GM18861 (cell line): ENCODE results near the gene DNM1.
A peak's percentile ranks its signal among the peaks of the same experiment; 100 is the strongest.

Experiments used
- ATAC-seq: cut with Tn5 transposase; IDR thresholded peaks from one replicate; pipeline ENCODE4 v1.9.1; 2021; ENCODE audit not compliant: unreplicated experiment

The DNM1 gene

DNA sequence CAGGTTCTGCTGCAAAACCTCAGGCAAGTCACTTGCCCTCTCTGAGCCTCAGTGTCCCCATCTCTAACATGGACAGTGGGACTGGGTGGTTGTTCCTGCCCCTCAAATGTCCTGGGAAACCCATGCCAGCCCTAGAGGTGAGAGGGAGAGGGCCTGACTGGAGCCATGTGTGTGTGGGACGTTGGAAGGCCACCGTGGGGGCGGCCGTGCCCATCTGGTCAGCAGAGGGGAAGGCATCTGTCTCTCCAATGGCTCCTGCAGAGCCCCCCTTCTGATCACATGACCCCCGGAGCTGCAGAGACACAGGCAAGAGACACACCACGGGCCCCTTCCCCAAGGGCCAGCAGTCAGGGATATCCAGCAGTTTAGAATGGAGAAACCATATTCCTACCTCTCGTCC is 1.7 kb downstream of the DNM1 start:
- ATAC-seq = no peak

- no peak for ATAC-seq
Observed at GRCh38 chr9:128205296-128205944, 2.2 kb downstream of the DNM1 start.

GRCh38 chr9:128206484-128206883 is 3.3 kb downstream of the DNM1 start:
- no peak for ATAC-seq

DNA sequence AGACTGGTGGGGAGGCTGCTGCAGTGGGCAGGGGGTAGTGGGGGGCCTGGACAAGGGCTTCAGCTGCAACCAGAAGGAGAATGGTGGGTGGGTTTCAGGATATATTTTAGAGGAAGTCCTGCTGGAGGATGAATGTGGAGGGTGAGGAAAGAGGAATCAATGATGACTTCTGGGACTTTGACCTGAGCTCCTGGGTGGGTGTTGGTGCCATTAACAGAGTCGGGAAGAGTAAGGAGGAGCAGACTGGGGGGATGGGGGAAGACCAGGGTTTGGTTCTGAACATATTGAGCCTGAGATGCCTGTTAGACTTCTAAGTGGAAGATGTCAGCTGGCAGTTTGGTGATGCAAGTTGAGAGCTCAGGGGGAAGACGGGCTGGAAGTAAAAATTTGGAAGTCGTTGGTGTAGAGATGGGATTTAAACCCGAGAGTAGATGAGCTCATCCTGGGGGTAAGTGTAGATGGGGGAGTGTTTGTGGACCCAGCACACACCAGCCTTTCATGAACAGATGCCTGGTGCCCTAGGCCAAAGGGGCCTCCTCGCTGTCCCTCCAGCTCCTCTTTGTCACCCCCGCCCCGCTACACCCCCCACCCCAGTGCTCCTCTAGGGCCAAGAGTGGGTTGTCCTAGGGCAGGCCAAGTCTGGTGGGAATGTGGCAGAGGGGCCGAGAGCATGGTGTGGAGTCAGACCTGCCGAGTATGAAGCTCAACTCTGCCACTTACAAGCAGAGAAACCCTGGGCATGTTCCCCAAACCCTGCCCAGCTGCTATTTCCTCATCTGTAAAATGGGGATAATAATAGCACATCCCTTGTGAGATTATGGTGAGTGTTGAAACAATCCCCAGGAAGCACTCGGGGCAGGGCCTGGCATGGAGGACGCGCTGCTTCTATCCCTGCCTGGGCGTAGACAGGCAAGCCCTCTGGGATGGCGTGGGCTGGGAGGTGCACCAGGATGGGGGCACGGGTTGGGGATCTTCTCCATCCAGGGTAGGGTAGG is 4.0 kb downstream of the DNM1 start:
- no peak for ATAC-seq

- ATAC-seq = no peak
Observed at GRCh38 chr9:128208386-128208785, 5.2 kb downstream of the DNM1 start.

DNA sequence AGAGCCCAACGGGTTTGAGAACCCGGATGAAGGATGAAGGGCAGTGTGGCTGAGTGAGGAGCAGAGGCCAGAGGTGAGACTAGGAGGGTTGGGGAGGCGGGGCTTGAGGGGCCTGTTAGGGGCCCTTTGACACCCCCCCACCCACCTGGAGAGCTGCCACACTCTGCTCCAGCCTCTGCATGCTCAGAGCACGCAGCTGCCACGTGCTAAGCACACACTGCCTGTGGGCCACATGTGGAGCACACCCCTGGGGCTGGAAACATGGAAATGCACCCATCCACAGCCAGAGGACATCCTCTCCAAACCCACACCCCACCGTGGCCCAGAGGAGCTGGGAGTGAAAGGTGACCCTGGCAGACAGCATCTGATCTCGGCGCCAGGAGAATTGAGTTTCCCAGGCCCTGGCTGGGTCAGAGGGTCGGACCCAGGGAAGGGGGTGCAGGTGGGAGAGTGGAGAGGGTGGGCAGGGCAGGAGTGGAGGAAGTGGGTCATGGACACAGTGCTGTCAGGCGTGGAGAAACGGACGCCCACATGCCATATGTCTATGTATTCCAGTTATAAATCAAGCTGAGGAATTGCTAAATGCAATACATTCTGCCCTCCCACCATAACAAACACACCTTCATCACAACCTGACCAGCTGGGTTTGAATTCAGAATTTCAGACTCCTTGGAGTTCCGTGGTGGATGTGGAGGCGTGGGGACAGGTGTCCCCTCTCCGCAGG is 5.9 kb downstream of the DNM1 start:
- no peak for ATAC-seq

DNA sequence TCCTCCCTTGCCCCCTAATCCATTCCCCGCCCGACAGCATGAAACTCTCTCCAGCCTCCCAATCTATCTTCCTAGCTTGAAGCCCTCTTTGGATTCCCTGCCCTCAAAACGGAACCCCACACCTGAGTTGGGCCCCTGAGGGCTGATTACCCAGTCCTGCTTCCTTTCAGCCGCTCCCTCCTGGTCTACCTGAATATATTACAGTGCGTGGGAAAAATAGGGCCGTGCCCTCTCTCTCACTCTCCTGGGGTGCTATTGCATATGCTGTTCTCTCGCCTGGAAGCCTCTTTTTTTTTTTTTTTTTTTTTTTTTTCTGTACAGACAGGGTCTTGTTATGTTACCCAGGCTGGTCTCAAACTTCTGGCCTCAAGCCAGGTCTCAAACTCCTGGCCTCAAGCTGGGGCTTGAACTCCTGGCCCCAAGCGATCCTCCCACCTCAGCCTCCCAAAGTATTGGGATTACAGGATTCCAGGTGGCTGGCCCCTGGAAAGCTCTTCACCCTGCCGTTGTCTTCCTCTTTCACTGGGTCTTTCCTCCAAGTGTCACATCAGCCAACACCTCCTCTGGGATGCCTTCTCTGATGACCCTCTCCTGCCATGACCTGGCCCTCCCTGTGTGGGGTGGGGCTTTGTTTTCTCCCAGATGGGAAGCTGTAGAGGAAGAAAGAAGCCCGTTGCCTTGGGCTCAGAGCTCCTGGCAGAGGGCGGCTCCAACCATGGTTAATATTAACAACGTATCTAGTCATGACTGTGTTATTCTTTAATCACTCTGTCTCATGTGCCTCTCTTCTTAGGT is 8.2 kb downstream of the DNM1 start:
- no peak for ATAC-seq

GRCh38 chr9:128211981-128212281 is 8.8 kb downstream of the DNM1 start:
- ATAC-seq = no peak

GRCh38 chr9:128213746-128214497 is 10.7 kb downstream of the DNM1 start:
- no peak for ATAC-seq

DNA sequence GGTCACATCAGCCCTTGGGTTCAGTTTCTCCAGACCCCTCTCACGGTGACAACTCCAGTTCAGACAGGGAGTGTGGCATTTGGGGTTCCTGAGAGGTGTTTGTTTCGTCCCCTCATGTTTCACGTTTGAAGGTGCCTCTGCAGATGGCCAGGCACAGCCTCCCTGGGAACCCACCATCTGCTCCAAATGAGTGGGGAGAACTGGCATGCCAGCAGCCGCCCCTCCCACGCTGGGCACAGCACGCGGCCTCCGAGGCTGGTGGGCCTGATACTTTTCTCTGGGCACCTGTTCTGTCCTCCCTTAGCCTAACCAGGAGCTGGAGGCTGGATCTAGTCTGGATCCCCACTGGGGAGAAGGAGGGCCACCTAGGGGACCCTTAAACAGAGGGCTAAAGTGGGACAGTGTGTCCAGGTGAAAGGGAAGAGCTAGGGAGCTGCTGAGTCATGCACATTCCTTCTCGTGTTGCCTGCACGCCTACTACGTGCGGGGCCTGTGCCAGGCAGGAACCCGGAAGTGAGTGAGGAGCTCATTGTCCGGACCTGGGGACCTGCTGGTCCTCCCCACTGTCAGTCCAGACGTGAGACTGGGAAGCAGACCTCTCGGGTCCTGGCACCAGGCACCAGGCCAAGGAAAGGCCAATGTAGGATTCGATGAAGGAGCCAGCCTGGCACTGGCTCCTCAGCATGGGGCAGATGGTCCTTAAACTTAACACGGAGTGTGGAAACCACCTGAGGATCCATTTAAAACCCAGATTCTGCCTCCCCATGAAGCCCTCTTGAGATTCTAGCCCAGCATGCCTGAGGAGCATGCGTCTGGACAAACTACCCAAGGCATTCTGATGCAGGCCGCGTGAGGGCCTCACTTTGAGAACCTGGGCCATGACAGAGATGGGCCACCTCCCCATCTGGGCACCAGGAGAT is 11.7 kb downstream of the DNM1 start:
- no peak for ATAC-seq

- no peak for ATAC-seq
Observed at GRCh38 chr9:128215491-128216409, 12.6 kb downstream of the DNM1 start.

DNA sequence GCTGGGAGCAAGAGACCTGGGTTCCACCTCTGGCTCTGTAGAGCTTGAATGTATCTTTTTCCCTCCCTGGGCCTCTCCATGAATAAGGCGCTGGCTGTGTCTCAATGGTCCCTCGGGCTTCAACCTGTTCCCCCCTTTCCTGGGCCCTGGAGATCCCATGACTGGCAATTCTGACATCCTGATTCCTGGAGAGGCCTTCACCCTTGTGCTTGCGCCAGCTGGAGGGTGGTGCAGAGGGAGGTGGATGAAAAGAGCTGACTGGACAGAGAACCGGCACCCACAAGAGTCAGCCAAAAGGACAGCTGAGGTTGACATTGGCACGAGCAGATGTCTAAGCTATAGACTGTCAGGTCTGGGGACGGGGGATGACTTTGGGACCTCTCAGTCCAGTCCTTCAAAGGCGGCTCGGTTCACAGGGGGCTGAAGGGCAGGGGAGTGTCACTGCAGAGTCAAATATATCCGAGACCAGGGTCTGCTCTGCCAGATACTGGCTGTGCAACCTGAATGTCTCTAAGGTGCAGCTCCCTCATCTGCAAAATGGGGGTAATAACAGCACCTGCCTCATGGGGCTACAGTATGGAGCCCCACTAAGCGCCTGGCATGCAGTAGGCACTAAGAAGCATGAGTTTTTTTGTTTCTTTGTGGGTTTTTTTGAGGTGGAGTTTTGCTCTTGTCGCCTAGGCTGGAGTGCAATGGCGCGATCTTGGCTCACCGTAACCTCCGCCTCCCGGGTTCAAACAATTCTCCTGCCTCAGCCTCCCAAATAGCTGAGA is 13.8 kb downstream of the DNM1 start:
- ATAC-seq = no peak

DNA sequence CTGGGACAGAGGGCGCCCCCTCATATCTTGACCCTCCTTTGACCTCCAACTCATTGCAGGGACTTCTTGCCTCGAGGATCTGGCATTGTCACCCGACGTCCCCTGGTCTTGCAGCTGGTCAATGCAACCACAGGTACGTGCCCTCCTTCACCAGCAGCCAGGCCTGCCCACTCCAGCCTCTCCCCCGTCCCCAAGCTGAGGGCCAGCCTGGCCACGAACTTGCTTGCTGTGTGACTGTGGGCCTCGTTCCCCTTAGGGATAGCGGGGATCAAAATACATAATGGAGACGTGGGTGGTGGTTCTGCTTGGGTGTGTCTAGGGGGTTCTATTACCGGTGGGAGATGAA is 15.0 kb downstream of the DNM1 start:
- ATAC-seq = no peak

DNA sequence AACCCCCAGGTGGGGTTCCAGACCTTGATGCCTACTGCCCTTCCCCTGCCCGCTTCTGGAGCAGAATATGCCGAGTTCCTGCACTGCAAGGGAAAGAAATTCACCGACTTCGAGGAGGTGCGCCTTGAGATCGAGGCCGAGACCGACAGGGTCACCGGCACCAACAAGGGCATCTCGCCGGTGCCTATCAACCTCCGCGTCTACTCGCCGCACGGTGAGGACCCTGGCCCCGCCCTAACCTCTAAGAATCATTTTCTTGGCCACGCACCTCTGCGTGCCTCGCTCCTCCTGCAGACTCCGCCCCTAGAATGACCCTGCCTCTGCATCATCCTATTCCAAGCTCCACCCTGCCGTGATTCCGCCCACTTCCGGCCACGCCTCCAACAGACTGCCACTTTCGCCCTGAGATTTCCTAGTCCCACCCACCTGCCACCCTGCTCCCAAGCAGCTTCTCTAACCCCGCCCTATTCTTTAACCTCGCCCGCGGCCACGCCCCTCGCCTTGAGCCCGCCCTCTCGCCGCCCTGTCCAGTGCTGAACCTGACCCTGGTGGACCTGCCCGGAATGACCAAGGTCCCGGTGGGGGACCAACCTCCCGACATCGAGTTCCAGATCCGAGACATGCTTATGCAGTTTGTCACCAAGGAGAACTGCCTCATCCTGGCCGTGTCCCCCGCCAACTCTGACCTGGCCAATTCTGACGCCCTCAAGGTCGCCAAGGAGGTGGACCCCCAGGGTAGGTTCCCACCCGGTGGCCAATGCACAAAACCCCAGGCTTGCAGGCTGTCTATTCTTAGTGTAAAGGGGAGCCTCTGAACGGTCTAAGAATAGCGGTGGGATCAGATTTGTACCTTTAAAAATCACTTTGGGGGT is 15.6 kb downstream of the DNM1 start:
- ATAC-seq = peak; percentile 87

GRCh38 chr9:128219831-128220230 is 16.7 kb downstream of the DNM1 start:
- no peak for ATAC-seq

DNA sequence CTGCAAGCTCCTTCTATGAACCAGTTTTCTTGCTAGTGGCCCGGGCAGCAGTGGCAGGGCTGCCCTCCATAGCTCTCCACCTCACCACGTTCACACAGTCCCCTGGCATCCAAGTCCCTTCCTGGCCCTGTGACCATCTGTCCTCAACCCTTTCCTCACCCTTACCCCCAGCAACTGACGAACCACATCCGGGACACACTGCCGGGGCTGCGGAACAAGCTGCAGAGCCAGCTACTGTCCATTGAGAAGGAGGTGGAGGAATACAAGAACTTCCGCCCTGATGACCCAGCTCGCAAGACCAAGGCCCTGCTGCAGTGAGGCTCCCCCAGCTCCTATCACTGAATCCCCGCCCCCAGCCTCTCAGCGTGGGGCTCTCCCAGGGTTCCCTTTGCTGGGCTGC is 18.8 kb downstream of the DNM1 start:
- ATAC-seq = no peak
